ENCODE data around the gene TUBB6. TPM values are rescaled to one million over a fixed set of nuclear protein-coding genes. Genes with fewer than 3 reads are reported as not detected.
A peak's percentile ranks its signal among the peaks of the same experiment; 100 is the strongest.

TUBB6 gene
- total and polyA plus RNA-seq, 2 donors (not counting 3 experiments of a cell fraction or from before 2014, with no cell fraction given), result 440 to 747 TPM

DNA sequence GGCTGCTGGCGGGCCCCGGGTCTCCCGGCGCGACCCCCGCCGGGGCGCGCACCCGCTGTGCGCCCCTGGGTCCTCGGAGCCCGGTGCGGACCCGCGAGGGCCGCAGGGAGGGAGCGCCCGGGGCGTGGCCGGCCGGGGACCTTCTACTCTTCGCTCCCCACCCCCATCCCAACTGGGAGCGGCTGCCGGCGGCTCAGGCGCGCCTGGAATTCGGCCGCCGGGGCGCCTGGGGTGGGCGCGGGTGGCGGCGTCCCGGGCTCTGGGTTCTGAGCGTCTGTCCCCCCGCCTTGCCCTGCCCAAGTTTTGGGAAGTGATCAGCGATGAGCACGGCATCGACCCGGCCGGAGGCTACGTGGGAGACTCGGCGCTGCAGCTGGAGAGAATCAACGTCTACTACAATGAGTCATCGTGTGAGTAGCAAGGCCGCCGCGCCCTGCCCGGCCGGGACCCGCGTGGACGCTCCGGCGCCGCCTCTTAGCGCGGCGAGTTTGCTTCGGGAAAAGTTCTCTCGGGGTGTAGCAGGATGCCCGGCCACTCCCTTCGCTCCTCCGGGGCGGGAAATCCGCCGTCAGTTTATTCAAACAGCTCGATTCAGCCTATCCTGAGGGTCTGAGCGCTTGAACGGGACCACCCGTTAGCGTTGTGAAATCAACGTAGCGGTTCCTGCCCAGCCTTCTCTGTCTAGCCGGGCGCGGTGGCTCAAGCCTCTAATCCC lies 502 bp downstream of the TUBB6 start:
- peak overlapping the region; percentile 43 to 84 (median 77) for H3K4me3 ChIP-seq (replicated peaks in 1 of 3; ENCODE audit: insufficient read depth in 1 of 3, low read depth in 1 of 3, low read length in 3 of 3)
- peaks cover 31% of the 10 kb centered on the region for H3K4me1 ChIP-seq (ENCODE audit: control insufficient read depth, extremely low read depth, insufficient read depth, low read length)
- intact Hi-C loops (cut with micrococcal nuclease) (loop anchor here (1.0 kb wide), 2 partner anchors 29 to 69 kb away; partner anchors contain the start of gene AFG3L2), dilution Hi-C loops (cut with MboI; ENCODE audit: extremely low pct_ligation_motif_present, low sequenced_read_pairs) (no loop called here)
- peaks cover 66% of the 10 kb centered on the region for H3K79me2 ChIP-seq (ENCODE audit: control insufficient read depth, insufficient read depth, low read length)
- H3K27me3 ChIP-seq (ENCODE audit: control insufficient read depth in 2 of 2, insufficient read depth in 2 of 2, low read length in 2 of 2), result no peaks in the 10 kb centered on the region
- no peaks in the 10 kb centered on the region for H4K20me1 ChIP-seq (replicated peaks; ENCODE audit: control insufficient read depth, extremely low read depth, insufficient read depth, low read length)
- peak overlapping the region; percentile 95 for H3K9ac ChIP-seq (replicated peaks; ENCODE audit: extremely low read depth, insufficient read depth, low read length)
- ChIA-PET POLR2A (interaction anchor here (0.5 to 4.0 kb wide), 11 partner anchors 11 to 815 kb away, joined by 3 to 46 read pairs (median 7); partner anchors contain the start of genes AFG3L2 and CIDEA), CTCF (interaction anchor here (1.0 to 4.7 kb wide), 9 partner anchors 10 to 69 kb away, joined by 3 to 109 read pairs (median 18); partner anchors contain the start of gene AFG3L2)
- H3K9me3 ChIP-seq (replicated peaks; ENCODE audit: control insufficient read depth, insufficient read depth, low read length), result no peaks in the 10 kb centered on the region
- no peak overlapping the region for H2AFZ ChIP-seq (ENCODE audit: low read depth, low read length)
- FAIRE-seq (peak; percentile 78), DNase-seq (ENCODE audit: low read depth, low spot score) (peak; percentile 82)
- peak; percentile 75 for TF ChIP-seq FOS (IDR thresholded peaks at IDR 0.05; ENCODE audit: borderline replicate concordance, insufficient read depth, low read length)
- no peak for TF ChIP-seq MYC (IDR thresholded peaks at IDR 0.05; ENCODE audit: low read depth, low read length)
- peak; percentile 28 for TF ChIP-seq JUN (IDR thresholded peaks at IDR 0.05; ENCODE audit: borderline replicate concordance, insufficient read depth, insufficient read length, low read depth)
- TF ChIP-seq POLR2A (IDR thresholded peaks at IDR 0.05; ENCODE audit: low read depth, low read length), result peak; percentile 29
- TF ChIP-seq GATA2 (IDR thresholded peaks at IDR 0.05; ENCODE audit: insufficient read depth, insufficient read length, low read depth, low read length), result no peak
- TSS peak; percentile 26 for BruUV-seq (replicated peaks)
- H3K27ac ChIP-seq (ENCODE audit: insufficient read depth, low read depth, low read length), result peak overlapping the region; percentile 90
- H3K36me3 ChIP-seq (ENCODE audit: control insufficient read depth in 2 of 2, extremely low read depth in 1 of 2, insufficient read depth in 2 of 2, low read length in 2 of 2), result peaks cover 2 to 15% of the 10 kb centered on the region in 2 experiments
- peak overlapping the region; percentile 17 for H3K4me2 ChIP-seq (ENCODE audit: insufficient read depth, low read length)
- no peaks in the 10 kb centered on the region for H3K9me1 ChIP-seq (replicated peaks; ENCODE audit: control insufficient read depth, extremely low read depth, insufficient read depth, low read length)

DNA sequence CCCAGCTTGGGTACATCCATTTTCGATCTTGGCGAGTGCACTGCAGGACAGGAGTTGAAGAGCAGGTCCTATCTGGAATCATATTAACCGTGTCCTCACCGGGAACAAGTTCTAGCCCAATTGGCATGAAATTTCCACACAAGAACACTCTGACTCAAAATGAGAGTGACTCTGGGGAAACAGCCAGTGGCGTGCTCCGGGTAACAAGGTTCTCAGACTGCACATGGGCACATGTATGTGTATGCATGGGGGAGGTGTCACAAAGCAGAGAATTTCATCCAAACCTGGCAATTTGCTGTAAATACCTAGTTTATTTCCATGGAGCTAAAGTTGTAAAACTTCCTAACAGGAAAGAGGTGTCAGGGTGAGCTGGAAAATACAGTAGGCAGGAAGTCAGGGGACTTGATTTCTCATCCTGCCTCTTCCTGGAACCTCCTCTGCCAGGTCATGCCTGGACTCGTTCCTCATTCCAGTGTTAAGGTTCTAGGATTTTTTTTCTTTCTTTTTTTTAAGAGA lies 1.7 kb downstream of the TUBB6 start:
- Histone ChIP-seq H3K36me3 (ENCODE audit: control insufficient read depth in 2 of 2, extremely low read depth in 1 of 2, insufficient read depth in 2 of 2, low read length in 2 of 2) (peaks cover 9 to 20% of the 10 kb centered on the region in 2 experiments), H3K4me1 (ENCODE audit: control insufficient read depth, extremely low read depth, insufficient read depth, low read length) (peaks cover 39% of the 10 kb centered on the region), H3K4me2 (ENCODE audit: insufficient read depth, low read length) (peak overlapping the region; percentile 71), H3K4me3 (replicated peaks in 1 of 3; ENCODE audit: insufficient read depth in 1 of 3, low read depth in 1 of 3, low read length in 3 of 3) (peak overlapping the region; percentile 43 to 84 (median 77)), H4K20me1 (replicated peaks; ENCODE audit: control insufficient read depth, extremely low read depth, insufficient read depth, low read length) (peaks cover 5% of the 10 kb centered on the region), H3K27ac (ENCODE audit: insufficient read depth, low read depth, low read length) (peak overlapping the region; percentile 90), H3K9ac (replicated peaks; ENCODE audit: extremely low read depth, insufficient read depth, low read length) (peak overlapping the region; percentile 95), H2AFZ (ENCODE audit: low read depth, low read length) (no peak overlapping the region), H3K79me2 (ENCODE audit: control insufficient read depth, insufficient read depth, low read length) (peaks cover 78% of the 10 kb centered on the region), H3K9me3 (replicated peaks; ENCODE audit: control insufficient read depth, insufficient read depth, low read length) (no peaks in the 10 kb centered on the region), H3K27me3 (ENCODE audit: control insufficient read depth in 2 of 2, insufficient read depth in 2 of 2, low read length in 2 of 2) (no peaks in the 10 kb centered on the region), H3K9me1 (replicated peaks; ENCODE audit: control insufficient read depth, extremely low read depth, insufficient read depth, low read length) (no peaks in the 10 kb centered on the region)
- FAIRE-seq (peak; percentile 94), DNase-seq (ENCODE audit: low read depth, low spot score) (peak; percentile 68)
- POLR2A ChIA-PET, result interaction anchor here (0.5 to 4.0 kb wide), 10 partner anchors 9 to 68 kb away, joined by 3 to 46 read pairs (median 6); partner anchors contain the start of genes AFG3L2 and CIDEA
- no TSS peak for BruUV-seq (replicated peaks)
- CTCF ChIA-PET, result interaction anchor here (1.0 to 4.7 kb wide), 7 partner anchors 14 to 73 kb away, joined by 3 to 109 read pairs (median 18); no protein-coding TSS in a partner anchor
- intact Hi-C loops (cut with micrococcal nuclease) (no loop called here), dilution Hi-C loops (cut with MboI; ENCODE audit: extremely low pct_ligation_motif_present, low sequenced_read_pairs) (no loop called here)
- TF ChIP-seq POLR2AphosphoS5 (IDR thresholded peaks at IDR 0.05; ENCODE audit: insufficient read depth, low read depth, low read length) (peak; percentile 45), EZH2 (IDR thresholded peaks at IDR 0.05; ENCODE audit: borderline replicate concordance, low read depth, low read length, severe bottlenecking) (no peak), POLR2A (IDR thresholded peaks at IDR 0.05; ENCODE audit: low read depth, low read length) (peak; percentile 56)

All from endothelial cell of umbilical vein (primary cell).